Measurements from ENCODE around the gene ANAPC7.
A peak's percentile ranks its signal among the peaks of the same experiment; 100 is the strongest.
"Not testable (repeated sequence)": the region's sequence is repeated elsewhere in the genome, so short reads cannot be mapped to it uniquely, and the experiment has no call there.

Gene ANAPC7

GRCh38 chr12:110403146-110403975, at the start of gene ANAPC7:
ANAPC7 (minus strand) TSS chr12:110403708; CDS start chr12:110403627, 81 bp downstream.
- DNase-seq: peak; percentile 92

- no peak for DNase-seq
Observed at GRCh38 chr12:110451263-110451662, 47.8 kb upstream of the ANAPC7 start.

GRCh38 chr12:110449799-110450497, 46.4 kb upstream of the ANAPC7 start, which contains the start of gene ARPC3:
ARPC3 (minus strand) TSS chr12:110450337; CDS start chr12:110450260, 77 bp downstream.
- DNase-seq: peak; percentile 92

- no peak for DNase-seq
Observed at GRCh38 chr12:110444455-110444854, 40.9 kb upstream of the ANAPC7 start.

GRCh38 chr12:110436231-110436630, 32.7 kb upstream of the ANAPC7 start:
- DNase-seq: no peak

GRCh38 chr12:110431957-110432587, 28.6 kb upstream of the ANAPC7 start:
- no peak for DNase-seq

- DNase-seq: not testable (repeated sequence)
Observed at GRCh38 chr12:110429676-110430075, 26.2 kb upstream of the ANAPC7 start.

GRCh38 chr12:110426406-110426805, 22.9 kb upstream of the ANAPC7 start:
- no peak for DNase-seq

- DNase-seq: no peak
Observed at GRCh38 chr12:110424237-110424636, 20.7 kb upstream of the ANAPC7 start.

- no peak for DNase-seq
Observed at GRCh38 chr12:110421701-110422100, 18.2 kb upstream of the ANAPC7 start.

- no peak for DNase-seq
Observed at GRCh38 chr12:110421159-110421661, 17.7 kb upstream of the ANAPC7 start.

GRCh38 chr12:110420644-110421043, 17.1 kb upstream of the ANAPC7 start:
- not testable (repeated sequence) for DNase-seq

GRCh38 chr12:110417113-110417512, 13.6 kb upstream of the ANAPC7 start:
- not testable (repeated sequence) for DNase-seq

- not testable (repeated sequence) for DNase-seq
Observed at GRCh38 chr12:110410086-110410485, 6.6 kb upstream of the ANAPC7 start.

- not testable (repeated sequence) for DNase-seq
Observed at GRCh38 chr12:110405126-110405662, 1.7 kb upstream of the ANAPC7 start.

GRCh38 chr12:110403976-110404682, 621 bp upstream of the ANAPC7 start:
- DNase-seq: peak; percentile 90

- no peak for DNase-seq
Observed at GRCh38 chr12:110382683-110383082, 20.8 kb downstream of the ANAPC7 start.

- no peak for DNase-seq
Observed at GRCh38 chr12:110379631-110380030, 23.9 kb downstream of the ANAPC7 start.

GRCh38 chr12:110379197-110379596, 24.3 kb downstream of the ANAPC7 start:
- DNase-seq: no peak

GRCh38 chr12:110378131-110378790, 25.2 kb downstream of the ANAPC7 start:
- DNase-seq: not testable (repeated sequence)

GRCh38 chr12:110373962-110374611, 29.4 kb downstream of the ANAPC7 start:
- DNase-seq: no peak

Data from NCI-H2227 treated with DMSO at 0.1 percent for 48 hours (cell line).